Activated naive CD8-positive, alpha-beta T cell (primary cell): ENCODE measurements around the gene SPHK2.
"Not testable (repeated sequence)": the region's sequence is repeated elsewhere in the genome, so short reads cannot be mapped to it uniquely, and the experiment has no call there.

Experiments
- H3K27ac Mint-ChIP-seq: one replicate; pipeline ENCODE4 v1.8.0; 2021; ENCODE audit warnings: mixed read lengths
- H3K27me3 Mint-ChIP-seq: one replicate; pipeline ENCODE4 v1.8.0; 2021; ENCODE audit warnings: mixed read lengths
- H3K36me3 Mint-ChIP-seq: one replicate; pipeline ENCODE4 v1.8.0; 2021; ENCODE audit warnings: mixed read lengths
- H3K4me1 Mint-ChIP-seq: one replicate; pipeline ENCODE4 v1.8.0; 2021; ENCODE audit warnings: low read depth, mixed read lengths
- H3K4me3 Mint-ChIP-seq: one replicate; pipeline ENCODE4 v1.8.0; 2021; ENCODE audit warnings: mild to moderate bottlenecking, mixed read lengths
- H3K9me3 Mint-ChIP-seq: one replicate; pipeline ENCODE4 v1.8.0; 2021; ENCODE audit warnings: low read depth, mixed read lengths

SPHK2 gene

GRCh38 chr19:48668761-48669160, 49.5 kb downstream of the SPHK2 start:
- no peaks in the 10 kb centered on the region for H3K4me1 Mint-ChIP-seq
- H3K27ac Mint-ChIP-seq: no peak overlapping the region
- no peaks in the 10 kb centered on the region for H3K36me3 Mint-ChIP-seq
- no peaks in the 10 kb centered on the region for H3K27me3 Mint-ChIP-seq
- no peaks in the 10 kb centered on the region for H3K9me3 Mint-ChIP-seq
- no peak overlapping the region for H3K4me3 Mint-ChIP-seq

GRCh38 chr19:48669903-48670668, 50.8 kb downstream of the SPHK2 start:
- Mint-ChIP-seq H3K36me3 (no peaks in the 10 kb centered on the region), H3K27ac (no peak overlapping the region), H3K4me3 (no peak overlapping the region), H3K27me3 (no peaks in the 10 kb centered on the region), H3K4me1 (peaks cover 1% of the 10 kb centered on the region), H3K9me3 (no peaks in the 10 kb centered on the region)

GRCh38 chr19:48670699-48671445, 51.6 kb downstream of the SPHK2 start:
- H3K4me1 Mint-ChIP-seq: peaks cover 5% of the 10 kb centered on the region
- no peaks in the 10 kb centered on the region for H3K27me3 Mint-ChIP-seq
- no peak overlapping the region for H3K4me3 Mint-ChIP-seq
- H3K9me3 Mint-ChIP-seq: no peaks in the 10 kb centered on the region
- H3K36me3 Mint-ChIP-seq: no peaks in the 10 kb centered on the region
- no peak overlapping the region for H3K27ac Mint-ChIP-seq

- Mint-ChIP-seq H3K9me3 (no peaks in the 10 kb centered on the region), H3K27ac (no peak overlapping the region), H3K4me1 (peaks cover 5% of the 10 kb centered on the region), H3K4me3 (no peak overlapping the region), H3K27me3 (no peaks in the 10 kb centered on the region), H3K36me3 (no peaks in the 10 kb centered on the region)
Measured at GRCh38 chr19:48671446-48671995, 52.2 kb downstream of the SPHK2 start.

- H3K4me3 Mint-ChIP-seq: no peak within 1 kb of the TSS
- no peaks in the 10 kb centered on the region for H3K9me3 Mint-ChIP-seq
- no peak within 1 kb of the TSS for H3K27ac Mint-ChIP-seq
- no peaks in the 10 kb centered on the region for H3K36me3 Mint-ChIP-seq
- H3K4me1 Mint-ChIP-seq: peaks cover 5% of the 10 kb centered on the region
- H3K27me3 Mint-ChIP-seq: no peaks in the 10 kb centered on the region
Measured at GRCh38 chr19:48672994-48673393, 53.7 kb downstream of the SPHK2 start, which contains the start of gene NTN5. Gene NTN5, minus strand, starts transcription at chr19:48673017. Its CDS starts 2,031 bp downstream, at chr19:48670986.

GRCh38 chr19:48673436-48674100, 54.3 kb downstream of the SPHK2 start:
- peaks cover 5% of the 10 kb centered on the region for H3K4me1 Mint-ChIP-seq
- no peaks in the 10 kb centered on the region for H3K36me3 Mint-ChIP-seq
- no peaks in the 10 kb centered on the region for H3K27me3 Mint-ChIP-seq
- H3K4me3 Mint-ChIP-seq: no peak overlapping the region
- H3K9me3 Mint-ChIP-seq: no peaks in the 10 kb centered on the region
- no peak overlapping the region for H3K27ac Mint-ChIP-seq

- H3K27ac Mint-ChIP-seq: no peak overlapping the region
- peaks cover 5% of the 10 kb centered on the region for H3K4me1 Mint-ChIP-seq
- H3K27me3 Mint-ChIP-seq: no peaks in the 10 kb centered on the region
- H3K4me3 Mint-ChIP-seq: no peak overlapping the region
- no peaks in the 10 kb centered on the region for H3K9me3 Mint-ChIP-seq
- H3K36me3 Mint-ChIP-seq: no peaks in the 10 kb centered on the region
Measured at GRCh38 chr19:48674216-48674809, 55.0 kb downstream of the SPHK2 start.

- no peaks in the 10 kb centered on the region for H3K27me3 Mint-ChIP-seq
- no peak overlapping the region for H3K4me3 Mint-ChIP-seq
- H3K9me3 Mint-ChIP-seq: no peaks in the 10 kb centered on the region
- H3K4me1 Mint-ChIP-seq: peaks cover 5% of the 10 kb centered on the region
- H3K36me3 Mint-ChIP-seq: no peaks in the 10 kb centered on the region
- H3K27ac Mint-ChIP-seq: no peak overlapping the region
Measured at GRCh38 chr19:48674921-48675824, 55.9 kb downstream of the SPHK2 start.

- no peak overlapping the region for H3K27ac Mint-ChIP-seq
- H3K4me1 Mint-ChIP-seq: peaks cover 5% of the 10 kb centered on the region
- H3K27me3 Mint-ChIP-seq: no peaks in the 10 kb centered on the region
- no peak overlapping the region for H3K4me3 Mint-ChIP-seq
- no peaks in the 10 kb centered on the region for H3K9me3 Mint-ChIP-seq
- H3K36me3 Mint-ChIP-seq: no peaks in the 10 kb centered on the region
Measured at GRCh38 chr19:48676487-48676886, 57.2 kb downstream of the SPHK2 start.

GRCh38 chr19:48676887-48677286, 57.6 kb downstream of the SPHK2 start:
- H3K27me3 Mint-ChIP-seq: no peaks in the 10 kb centered on the region
- H3K27ac Mint-ChIP-seq: no peak overlapping the region
- no peaks in the 10 kb centered on the region for H3K36me3 Mint-ChIP-seq
- H3K4me1 Mint-ChIP-seq: peaks cover 5% of the 10 kb centered on the region
- H3K4me3 Mint-ChIP-seq: no peak overlapping the region
- no peaks in the 10 kb centered on the region for H3K9me3 Mint-ChIP-seq

GRCh38 chr19:48678201-48678600, 58.9 kb downstream of the SPHK2 start:
- no peak overlapping the region for H3K4me3 Mint-ChIP-seq
- H3K4me1 Mint-ChIP-seq: peaks cover 5% of the 10 kb centered on the region
- no peaks in the 10 kb centered on the region for H3K27me3 Mint-ChIP-seq
- no peaks in the 10 kb centered on the region for H3K9me3 Mint-ChIP-seq
- H3K36me3 Mint-ChIP-seq: no peaks in the 10 kb centered on the region
- no peak overlapping the region for H3K27ac Mint-ChIP-seq

- not testable (repeated sequence) for H3K27ac Mint-ChIP-seq, H3K4me1 Mint-ChIP-seq, H3K27me3 Mint-ChIP-seq, H3K4me3 Mint-ChIP-seq, H3K36me3 Mint-ChIP-seq, H3K9me3 Mint-ChIP-seq
Measured at GRCh38 chr19:48680006-48680405, 60.7 kb downstream of the SPHK2 start.
